Left forelimb (tissue), 1 donor: ENCODE data around the gene CDHR2.

ENCODE experiments used
- DNase-seq: peaks from one replicate; pipeline ENCODE4 v3.0.0-alpha.2; 2018; ENCODE audit warnings: low spot score

CDHR2 gene

GRCh38 chr5:176548967-176549444 lies at the start of gene CDHR2:
Gene CDHR2, plus strand, starts transcription at chr5:176549342. Its CDS starts 16,011 bp downstream, at chr5:176565353.
- DNase-seq = no peak

GRCh38 chr5:176500511-176500910 lies 48.6 kb upstream of the CDHR2 start:
- no peak for DNase-seq

DNA sequence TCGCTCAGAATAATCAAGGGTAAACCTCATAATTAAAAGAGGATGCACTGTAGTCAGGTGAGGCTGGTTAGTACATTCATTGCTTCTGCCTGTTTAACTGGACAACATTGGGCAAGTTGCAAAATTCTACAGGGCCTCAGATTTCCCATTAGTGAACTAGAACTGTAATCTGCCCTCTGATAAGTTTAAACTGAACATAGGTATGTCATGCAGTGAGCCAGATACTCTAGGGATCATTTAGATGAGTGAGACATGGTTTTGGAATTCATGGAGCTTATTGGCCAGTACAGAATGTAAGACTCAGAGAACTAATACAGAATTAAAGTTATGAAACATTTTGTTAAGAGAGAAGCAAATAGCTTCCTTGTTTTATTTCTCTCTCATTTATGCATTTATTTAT lies 47.8 kb upstream of the CDHR2 start:
- DNase-seq = no peak

- DNase-seq = no peak
Observed at GRCh38 chr5:176503496-176503895, 45.6 kb upstream of the CDHR2 start.

DNA sequence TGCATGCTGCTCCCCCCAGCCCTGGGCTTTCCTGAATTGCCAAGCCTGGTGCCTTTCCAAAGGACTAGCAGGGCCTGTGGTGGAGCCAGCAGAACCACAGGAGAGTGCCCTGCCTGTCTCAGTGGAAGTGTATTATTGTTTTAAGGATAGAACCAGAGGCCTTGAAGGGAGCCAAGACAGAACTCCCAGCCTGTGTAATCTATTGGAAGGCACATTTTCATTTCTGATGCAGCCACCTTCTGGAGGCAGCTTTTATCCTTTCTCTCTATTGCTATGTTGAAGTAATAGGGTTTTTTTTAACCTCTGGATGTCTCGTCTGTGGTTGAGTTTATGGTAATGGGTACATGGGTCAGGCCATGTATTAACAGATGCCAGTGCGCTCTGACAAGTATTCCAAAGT lies 41.2 kb upstream of the CDHR2 start:
- DNase-seq = no peak

- no peak for DNase-seq
Observed at GRCh38 chr5:176508603-176509002, 40.5 kb upstream of the CDHR2 start.

GRCh38 chr5:176513788-176514187 lies 35.4 kb upstream of the CDHR2 start:
- no peak for DNase-seq

GRCh38 chr5:176514244-176514950 lies 34.7 kb upstream of the CDHR2 start:
- DNase-seq = no peak

DNA sequence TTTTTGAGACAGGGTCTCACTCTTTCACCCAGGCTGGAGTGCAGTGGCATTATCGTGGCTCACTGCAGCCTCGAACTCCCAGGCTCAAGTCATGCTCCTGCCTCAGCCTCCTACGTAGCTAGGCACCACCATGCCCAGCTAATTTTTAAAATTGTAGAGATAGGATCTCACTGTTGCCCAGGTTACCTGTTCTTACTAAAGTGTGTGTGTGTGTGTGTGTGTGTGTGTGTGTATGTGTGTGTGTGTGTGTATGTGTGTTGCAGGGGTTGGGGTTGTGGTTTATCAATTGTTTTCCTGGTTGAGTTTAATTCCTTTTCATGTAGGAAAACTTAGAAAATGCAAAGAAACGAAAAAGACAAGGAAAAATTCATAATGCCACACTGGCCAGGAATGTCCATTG lies 33.7 kb upstream of the CDHR2 start:
- DNase-seq = no peak

- no peak for DNase-seq
Observed at GRCh38 chr5:176517053-176517661, 32.0 kb upstream of the CDHR2 start.

- no peak for DNase-seq
Observed at GRCh38 chr5:176519810-176520720, 29.1 kb upstream of the CDHR2 start.

DNA sequence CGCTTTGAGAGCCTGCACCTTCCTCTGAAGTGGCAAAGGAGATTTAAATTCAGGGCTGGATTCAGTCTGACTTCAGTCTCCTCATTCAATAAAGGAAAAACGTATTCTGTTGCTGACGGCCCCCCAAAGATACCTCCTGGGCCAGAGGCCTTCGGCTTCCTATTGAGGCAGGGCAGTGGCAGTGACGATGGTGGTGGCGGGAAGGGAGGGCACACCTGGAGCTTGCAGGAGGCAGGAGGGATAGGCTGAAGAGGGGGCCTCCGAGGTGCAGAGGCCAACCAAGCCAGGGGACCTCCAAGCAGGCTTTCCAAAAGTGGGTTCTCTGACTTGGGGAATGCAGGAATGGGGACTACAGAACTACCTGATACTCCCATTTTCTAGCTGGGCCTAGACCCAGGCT lies 27.9 kb upstream of the CDHR2 start:
- no peak for DNase-seq

DNA sequence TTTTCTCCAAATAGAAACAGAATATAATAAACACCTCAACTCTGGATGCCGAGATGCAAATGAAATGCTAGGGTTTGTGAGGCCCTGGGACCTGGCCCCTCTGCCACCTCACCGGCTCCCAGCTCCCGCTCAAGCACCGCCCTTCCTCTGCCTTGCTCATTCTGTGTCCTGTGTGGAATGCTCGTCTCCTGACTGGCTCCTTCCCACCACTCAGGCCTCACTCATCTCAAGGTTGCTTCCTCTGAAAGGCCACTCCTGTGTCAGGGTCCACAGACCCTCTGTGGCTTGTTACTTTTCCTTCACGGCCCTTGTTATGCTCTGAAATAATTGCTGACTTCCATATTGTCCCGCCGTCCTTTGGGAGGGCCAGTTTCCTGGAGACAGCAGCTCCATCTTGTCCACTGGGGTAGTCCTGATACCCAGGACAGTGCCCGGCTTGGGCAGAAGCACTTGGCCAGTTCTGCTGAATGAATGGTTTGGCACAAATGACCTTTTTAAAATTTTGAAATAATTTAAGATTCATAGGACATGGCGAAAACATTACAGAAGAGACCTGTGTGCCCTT lies 27.4 kb upstream of the CDHR2 start:
- no peak for DNase-seq

DNA sequence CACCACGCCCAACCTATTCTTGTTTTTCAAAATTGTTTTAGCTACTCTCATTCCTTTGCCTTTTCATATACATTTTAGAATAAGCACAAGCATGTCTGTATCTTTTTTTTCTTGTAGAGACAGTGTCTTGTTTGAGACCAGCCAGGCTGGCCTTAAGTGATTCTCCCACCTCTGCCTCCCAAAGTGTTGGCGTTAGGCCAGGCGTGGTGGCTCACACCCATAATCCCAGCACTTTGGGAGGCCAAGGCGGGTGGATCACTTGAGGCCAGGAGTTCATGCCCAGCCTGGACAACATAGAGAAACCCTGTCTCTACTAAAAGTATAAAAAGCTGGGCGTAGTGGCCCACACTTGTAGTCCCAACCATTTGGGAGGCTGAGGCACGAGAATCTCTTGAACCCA lies 25.0 kb upstream of the CDHR2 start:
- DNase-seq = no peak

GRCh38 chr5:176524987-176525386 lies 24.2 kb upstream of the CDHR2 start:
- no peak for DNase-seq

- DNase-seq = no peak
Observed at GRCh38 chr5:176525677-176526076, 23.5 kb upstream of the CDHR2 start.

DNA sequence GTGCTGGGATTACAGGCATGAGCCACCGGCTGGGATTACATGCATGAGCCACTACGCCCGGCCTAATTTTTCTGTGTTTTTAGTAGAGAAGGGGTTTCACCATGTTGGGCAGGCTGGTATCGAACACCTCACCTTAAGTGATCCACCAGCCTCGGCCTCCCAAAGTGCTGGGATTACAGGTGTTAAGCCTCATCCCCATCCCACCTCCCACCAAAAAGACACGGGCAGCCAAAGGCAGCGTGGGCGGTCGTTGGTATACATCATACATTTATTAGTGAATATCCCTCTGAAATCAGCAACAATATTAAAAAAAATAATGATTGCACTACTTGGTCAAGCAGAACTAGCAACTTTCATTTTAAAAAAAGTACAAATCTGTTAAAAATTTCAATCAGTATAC lies 22.7 kb upstream of the CDHR2 start:
- no peak for DNase-seq

DNA sequence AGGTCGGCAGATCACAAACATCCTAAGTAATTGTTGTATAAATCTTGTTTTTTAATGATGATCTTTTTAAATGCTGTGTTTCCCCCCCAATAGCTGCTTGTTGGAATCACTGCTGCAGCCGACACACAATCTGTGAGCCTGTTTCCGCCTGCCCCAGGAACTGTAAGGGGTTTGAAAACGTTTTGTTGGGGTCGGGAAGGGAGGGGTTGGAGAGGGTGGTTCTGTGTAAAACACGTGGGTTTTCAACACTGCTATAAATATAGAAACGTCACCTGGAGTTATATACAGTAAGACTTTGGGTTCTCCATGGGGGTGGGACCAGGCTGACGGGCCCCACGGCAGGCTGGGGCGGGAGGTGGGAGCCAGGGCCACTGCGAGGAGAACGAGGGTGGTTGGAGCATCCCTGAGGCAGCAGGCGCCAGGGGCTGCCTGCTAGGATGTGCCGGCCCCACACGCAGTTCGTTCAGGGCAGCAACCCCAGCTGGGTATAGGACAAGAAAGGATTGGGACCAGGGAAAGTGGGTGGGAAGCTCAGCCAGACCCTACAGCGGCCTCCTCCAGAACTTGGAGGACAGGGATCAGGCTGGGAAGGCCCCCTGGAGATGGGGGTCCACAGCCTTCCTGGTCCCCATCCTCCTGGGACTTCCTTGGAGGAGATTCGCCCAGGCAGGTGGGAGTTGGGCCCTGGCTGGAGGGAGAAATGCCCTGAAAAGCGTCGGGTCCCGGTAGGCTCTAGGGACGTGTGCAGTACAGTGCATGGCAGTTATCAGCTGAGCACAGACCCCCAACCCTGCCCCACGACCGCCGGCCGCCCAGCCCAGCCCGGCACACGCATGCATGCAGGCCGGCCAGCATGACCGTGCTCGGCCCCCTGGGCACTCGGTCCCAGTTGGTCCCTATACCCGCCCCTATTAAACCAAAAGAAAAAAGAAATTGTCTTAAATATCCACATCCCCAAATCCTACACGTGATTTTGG lies 21.6 kb upstream of the CDHR2 start:
- no peak for DNase-seq

GRCh38 chr5:176528301-176528700 lies 20.8 kb upstream of the CDHR2 start:
- DNase-seq = no peak

DNA sequence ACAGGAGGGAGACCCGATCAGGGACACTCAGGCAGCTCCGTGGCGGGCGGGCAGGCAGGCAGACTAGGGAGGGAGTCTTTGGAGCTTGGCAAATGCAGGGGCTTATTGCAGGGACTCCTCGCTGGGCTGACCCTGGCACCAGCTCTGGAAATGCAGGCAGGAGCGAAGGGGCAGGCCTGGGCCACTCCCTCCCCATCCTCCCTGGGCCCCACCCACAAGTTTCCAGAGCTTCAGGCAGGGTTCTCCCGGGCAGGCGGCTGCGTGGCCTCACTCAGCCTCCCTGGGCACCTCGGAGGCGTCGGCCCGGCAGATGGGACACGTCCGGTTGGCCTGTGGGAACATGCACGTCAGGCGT lies 20.4 kb upstream of the CDHR2 start:
- DNase-seq = no peak

DNA sequence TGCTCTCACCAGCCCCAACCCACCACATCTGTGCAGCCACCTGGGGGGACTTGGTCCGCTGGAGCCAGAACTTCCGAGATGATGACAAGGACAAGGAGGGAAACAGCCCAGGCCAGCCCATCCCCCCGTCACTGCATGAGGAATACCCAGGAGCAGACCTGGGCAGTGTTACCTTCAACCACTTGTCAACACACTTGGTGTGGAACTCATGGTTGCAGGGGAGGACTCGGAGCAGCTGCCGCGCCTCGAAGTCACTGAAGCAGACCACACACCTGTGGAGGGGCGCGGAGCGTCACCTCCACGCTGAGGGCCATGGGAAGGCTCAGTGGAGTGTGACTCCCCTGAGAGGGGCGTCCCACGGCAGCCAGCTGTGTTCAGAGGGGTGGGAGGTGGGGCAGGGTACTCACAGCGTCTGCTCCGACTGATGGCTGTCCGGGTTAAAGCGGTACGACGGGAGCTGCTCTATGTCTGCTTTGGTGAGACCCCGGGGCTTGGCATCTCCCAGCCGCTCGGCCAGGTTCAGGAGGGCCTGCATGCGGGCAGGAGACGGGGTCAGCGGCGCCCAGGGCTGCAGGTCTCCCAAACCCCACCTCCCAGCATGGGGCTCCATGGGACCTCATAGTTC lies 19.9 kb upstream of the CDHR2 start:
- no peak for DNase-seq
